ENCODE measurements around the gene PHACTR1.

PHACTR1 gene

DNA sequence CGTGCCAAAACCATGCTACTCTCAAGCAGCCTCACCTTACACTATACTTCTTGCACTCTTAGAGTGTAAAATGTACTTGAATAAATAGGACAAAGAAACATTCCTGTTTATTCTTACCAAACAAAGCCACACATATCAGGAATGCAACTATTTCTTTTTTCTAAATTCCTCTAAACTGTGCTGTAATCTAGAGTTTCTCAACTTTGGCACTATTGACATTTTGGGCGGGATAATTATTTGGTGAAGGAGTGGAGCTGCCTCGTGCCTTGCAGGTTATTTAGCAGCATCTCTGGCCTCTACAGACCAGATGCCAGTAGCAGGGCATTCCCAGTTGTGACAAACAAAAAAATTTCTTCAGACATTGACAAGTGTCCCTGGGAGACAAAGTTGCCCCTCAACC lies 86.9 kb downstream of the PHACTR1 start:
- no peak for DNase-seq (ENCODE audit: low spot score)

DNA sequence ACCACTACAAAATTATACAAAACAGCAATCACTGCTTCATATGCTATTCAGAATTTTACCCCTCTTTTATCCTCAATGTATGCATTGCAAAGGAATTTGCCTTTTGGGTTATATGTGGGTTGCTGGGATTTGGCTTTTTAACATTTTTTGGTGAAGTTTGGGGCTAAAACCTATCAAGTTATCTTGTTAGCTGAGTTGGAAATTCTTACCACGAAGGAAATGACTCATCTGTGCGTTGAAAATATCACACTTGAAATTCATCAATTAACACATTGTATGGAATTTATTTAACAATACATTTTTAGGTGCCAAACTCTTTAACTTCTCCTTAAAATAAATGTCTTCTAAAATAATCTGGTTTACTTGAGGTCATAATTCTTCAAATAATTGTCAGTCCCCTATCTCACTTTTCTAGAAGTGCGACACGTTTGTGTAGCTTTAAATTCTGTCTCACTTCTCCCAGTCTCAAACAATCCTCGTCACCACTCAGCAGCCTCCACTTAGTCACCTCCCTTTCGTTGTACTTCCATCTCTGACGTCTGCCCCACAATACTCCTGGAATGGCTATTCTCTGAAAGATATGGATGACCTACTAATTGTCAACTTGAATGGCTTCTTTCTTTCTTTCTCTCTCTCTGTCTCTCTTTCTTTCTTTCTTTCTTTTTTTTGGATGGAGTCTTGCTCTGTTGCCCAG lies 88.5 kb downstream of the PHACTR1 start:
- no peak for DNase-seq (ENCODE audit: low spot score)

DNA sequence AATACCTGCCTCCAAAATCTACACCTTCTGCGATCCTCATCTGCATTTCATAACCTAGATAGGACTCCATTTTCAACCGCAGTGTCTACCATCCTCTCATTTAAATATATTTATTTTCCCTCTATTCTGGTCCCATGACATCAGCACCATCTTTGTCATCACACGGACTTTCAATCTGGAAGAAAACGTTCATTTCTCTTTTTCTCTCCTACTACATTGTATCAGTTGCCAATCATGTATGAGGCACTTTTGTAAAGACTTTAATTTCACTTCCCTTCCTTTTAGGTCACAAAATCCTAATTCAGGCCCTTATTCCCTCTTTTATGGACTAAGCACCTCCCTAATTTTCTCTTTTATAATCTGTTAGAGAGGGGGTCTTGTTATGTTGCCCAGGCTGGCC lies 89.6 kb downstream of the PHACTR1 start:
- DNase-seq (ENCODE audit: low spot score) = no peak

DNA sequence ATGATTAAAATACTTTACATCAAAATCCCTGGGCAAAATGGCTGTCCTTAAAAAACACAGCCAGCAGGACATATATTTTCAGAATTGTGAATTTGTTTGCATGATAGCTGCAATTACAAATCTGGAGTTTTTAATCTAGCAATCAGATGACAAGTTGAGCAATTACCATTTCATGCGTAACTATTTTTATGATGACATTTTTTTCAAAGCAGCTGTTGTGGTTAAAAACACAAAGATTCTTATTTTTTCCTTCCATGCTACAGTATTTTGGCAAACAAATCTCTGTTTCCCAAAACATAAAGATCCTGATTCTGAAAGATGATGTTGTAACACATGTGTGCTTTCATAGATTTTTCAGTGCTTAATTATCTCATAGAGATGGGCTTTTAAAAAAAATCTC lies 90.2 kb downstream of the PHACTR1 start:
- DNase-seq (ENCODE audit: low spot score) = no peak

DNA sequence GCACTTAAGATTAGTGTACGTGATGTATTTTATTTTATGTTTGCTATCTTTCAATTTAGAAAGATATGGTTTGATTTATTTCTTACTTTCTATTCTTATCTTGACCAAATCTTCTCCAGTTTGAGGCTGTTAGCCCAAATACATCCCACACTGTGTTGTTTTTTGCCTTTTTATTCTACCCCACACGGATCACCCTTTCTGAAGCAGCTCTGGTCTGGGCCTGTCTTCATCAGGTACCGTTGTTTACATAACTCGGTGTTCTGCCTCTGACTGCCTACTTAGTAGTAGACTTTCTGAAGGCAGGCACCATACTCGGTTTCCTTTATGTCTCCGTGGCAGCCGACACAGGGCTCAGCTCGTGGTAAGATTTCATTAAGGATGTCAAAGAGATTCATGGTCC lies 95.0 kb downstream of the PHACTR1 start:
- no peak for DNase-seq (ENCODE audit: low spot score)

DNA sequence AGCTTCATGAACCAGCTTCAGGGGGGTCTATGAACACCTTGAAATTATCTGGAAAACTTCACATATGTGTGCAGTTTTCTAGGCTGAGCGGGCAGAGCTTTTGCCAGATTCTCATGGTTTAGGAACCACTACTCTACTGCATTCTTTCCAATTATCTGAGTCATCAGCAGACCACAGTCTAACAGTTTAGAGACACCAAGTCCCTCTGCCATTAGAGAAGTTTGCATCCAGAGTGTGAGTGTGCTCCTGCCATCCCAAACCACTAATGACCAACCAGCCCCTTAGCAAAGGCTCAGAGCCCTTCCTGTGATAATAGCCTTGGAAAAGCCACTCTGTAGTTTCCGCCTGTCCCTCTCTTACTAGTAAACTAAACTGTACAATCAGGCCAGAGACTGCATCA lies 96.8 kb downstream of the PHACTR1 start:
- no peak for DNase-seq (ENCODE audit: low spot score)

DNA sequence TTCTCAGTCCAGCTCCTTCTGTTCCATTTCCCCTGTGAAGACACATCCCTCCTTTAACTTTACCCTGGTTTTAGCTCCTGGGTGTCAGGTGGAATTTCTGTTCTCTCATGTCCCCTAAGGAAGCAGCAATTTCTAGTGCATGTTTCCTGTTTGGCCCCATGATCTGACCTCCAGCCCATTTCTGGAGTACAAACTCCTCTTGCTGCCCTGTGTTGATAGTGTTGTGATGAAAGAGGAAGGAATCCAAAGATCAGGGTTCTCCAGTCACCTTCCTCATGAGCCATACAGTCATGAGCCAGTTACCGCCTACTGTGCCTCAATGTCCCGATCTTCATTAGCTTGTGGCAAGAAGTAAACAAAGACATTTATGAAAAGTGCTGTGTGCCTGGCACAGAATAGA lies 97.4 kb downstream of the PHACTR1 start:
- DNase-seq (ENCODE audit: low spot score) = no peak

DNA sequence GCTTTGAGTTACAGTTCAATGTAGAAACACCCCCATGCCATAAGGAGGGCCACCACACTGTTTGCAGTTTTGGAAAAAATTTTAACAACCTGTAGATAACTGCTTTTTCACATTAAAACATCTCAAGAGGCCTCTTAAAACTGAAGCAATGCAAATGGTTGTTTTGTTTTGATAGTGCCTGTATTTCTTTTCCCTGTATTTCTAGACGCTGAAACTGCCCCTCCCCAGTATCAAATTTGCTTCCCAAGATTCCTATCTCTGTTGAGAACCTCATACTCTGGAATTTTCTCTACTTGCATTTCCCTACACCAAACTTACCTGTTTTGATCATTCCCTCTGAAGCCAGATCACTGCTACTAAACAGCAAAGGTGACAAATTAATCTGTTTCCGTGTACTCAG lies 98.5 kb downstream of the PHACTR1 start:
- DNase-seq (ENCODE audit: low spot score) = no peak

DNA sequence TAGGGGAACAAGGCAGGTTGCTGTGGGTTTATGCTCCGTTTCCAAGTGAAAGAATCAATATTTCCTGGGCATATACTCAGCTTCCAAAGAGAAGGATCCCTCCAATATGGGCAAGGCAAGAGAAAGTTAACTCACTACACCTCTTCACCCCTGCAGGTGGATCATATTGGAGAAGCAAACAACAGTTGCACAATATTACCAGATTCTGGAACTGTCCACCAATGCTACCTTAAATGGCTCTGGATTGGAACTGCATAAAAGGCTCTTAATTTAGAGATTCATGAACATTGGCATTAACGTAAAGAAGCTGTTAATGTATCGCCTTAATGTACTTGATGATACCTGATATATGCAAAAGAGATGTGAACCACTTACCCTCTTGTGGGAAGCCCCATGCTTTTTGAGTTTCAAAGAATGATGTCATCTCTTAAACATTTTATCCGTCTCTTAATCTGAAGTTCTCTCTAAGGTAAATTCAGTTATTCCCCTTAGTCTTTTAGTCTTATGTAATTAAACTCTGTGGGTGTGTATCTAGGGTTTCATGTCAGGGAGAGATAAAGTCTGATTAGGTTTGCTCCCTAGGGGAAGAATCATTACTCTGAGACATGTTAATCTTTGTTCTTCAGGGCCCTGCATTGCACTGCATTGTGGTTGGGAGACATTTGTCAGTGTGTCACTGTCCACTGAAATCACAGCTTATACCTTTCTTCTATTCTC lies 99.5 kb downstream of the PHACTR1 start:
- no peak for DNase-seq (ENCODE audit: low spot score)

DNA sequence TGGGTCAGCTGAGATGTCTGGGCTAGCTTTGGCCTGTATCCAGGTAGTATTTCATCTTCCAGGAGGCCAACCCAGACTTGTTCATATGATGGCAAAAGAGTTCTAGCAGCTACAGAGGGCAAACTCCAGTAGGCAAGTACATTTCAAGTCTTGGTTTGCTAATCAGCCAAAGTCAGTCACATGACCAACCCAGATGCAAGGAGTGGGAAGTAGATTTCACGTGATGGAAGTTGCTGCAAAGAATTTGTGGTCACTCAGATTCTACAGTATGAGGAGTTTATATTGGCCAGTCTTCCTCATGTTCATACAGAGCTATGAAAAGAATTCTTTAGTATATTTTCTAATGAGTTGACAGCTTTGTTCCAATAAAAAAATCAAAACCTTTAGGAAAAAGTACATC lies 101.8 kb downstream of the PHACTR1 start:
- DNase-seq (ENCODE audit: low spot score) = no peak

DNA sequence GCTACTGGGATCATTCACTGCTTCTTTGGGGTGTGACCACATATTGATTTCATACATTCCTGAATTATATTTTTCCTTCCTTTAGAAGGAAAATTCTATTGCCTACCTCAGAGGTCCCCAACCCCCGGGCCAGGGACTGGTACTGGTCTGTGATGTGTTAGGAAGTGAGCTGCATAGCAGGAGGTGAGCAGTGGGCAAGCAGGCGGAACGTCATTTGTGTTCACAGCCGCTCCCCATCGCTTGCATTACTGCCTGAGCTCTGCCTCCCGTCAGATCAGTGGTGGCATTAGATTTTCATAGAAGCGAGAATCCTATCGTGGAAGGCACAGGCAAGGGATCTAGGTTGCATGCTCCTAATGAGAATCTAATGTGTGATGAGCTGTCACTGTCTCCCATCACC lies 107.3 kb downstream of the PHACTR1 start:
- DNase-seq (ENCODE audit: low spot score) = no peak

DNA sequence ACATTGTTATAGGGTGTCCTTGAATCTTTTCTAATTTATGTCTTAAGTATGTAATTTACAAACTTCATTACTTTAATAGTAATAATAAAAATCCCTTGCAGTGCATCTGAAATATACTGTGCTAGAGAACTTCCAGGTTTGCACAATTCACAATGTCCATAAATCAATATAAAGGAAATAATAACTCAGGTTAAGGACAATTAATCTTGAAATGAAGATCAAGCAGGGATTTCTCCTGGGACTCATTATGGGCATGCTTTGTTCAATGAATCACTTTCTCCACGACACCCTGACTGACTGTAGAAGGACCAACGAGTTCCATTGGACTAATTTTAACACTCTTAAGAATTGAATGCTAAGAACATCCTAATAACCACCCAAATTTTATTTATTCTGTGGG lies 110.0 kb downstream of the PHACTR1 start:
- DNase-seq (ENCODE audit: low spot score) = no peak

DNA sequence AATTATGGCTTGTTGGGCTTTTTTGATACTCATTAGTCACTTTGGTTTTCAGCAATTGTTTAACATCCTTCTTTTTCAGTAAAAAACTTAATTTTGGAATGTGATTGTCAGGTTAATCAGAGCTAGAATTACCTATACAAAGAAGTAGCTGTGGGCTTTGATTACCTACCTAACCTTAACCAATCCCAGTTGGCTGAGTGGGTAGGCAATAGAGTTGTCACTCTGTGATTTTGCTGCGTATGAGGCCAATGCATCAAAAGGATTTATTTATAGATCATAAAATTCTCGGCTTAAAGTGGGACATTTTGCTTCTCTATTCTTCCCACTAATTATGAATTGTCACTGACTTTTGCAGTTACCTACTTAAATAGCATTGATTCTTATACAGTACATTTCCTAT lies 111.4 kb downstream of the PHACTR1 start:
- no peak for DNase-seq (ENCODE audit: low spot score)

DNA sequence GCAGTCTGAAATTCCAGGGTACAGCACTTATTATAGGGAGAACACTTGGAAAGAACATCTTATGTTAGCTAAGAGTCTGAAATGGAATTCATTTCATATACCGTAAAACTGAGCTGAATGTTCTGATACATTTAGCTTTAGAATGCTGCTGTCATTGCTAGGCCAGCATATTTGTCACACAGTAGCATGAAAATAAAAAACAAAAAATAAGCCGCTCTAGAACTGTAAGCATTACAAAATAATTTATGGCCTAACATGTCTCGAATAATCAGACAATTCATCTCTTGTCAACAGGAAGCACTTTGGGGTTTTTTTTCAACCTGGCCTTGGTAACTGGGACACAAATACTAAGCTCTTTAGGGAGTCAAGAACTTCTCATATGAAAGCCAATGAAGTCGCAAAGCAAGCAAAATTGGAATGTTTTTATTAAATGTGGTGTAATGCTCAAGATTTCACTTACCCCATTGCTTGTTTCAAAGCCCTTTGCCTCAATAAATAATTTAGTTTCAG lies 115.7 kb downstream of the PHACTR1 start:
- no peak for DNase-seq (ENCODE audit: low spot score)

DNA sequence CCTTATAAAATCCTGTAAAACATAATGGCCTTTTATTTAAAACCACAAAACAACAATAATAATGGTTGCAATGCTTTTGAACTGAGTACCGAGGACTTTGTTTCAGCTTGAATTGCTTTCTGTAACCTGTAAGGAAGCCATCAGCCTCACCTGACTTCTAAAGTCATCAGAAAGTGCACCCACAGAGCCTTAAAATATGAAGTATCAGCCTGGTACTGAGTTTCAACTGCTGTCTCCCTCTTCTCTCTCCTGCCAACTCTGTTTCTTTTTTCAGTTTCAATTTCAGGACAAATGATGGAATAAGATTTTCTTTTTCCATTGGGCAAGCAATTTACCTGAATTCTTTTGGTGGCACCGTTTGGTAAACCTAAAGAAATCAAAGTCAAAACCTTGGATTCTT lies 119.4 kb downstream of the PHACTR1 start:
- DNase-seq (ENCODE audit: low spot score) = no peak

DNA sequence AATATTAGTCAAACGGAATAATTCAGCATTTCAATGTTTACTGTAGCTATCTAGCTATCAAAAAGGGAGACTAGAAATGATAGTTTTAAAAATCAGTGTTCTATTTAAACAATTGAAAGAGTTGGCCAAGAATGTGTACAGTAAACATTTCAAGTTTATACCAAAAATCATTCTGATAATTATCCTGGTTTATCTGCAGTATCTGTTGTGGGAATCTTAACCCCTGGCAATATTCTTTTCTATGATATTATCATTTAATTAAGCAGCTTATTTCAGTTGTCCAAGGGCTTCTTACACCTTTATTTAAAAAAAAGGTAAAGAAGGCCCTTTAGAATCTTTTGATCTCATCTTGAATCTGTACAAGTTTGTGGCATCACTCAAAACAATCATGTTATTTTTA lies 125.1 kb downstream of the PHACTR1 start:
- no peak for DNase-seq (ENCODE audit: low spot score)

DNA sequence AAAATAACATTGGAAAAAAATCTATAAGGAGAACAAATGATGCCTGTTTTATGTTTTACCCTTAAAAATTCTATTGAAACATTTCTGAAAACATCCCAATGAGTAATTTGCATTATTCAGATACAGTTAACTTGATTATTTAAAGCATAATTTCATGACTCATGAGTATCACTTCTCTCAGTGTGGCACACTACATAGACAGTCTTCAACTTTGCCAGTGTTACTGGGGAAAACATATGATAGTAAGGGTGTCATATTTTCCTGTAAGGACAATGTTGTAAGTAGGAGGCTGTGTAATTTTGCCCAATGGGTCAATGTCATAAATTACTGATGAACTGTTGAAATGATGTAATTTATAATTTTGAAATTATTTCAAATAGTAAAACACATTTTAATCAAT lies 125.5 kb downstream of the PHACTR1 start:
- DNase-seq (ENCODE audit: low spot score) = no peak

DNA sequence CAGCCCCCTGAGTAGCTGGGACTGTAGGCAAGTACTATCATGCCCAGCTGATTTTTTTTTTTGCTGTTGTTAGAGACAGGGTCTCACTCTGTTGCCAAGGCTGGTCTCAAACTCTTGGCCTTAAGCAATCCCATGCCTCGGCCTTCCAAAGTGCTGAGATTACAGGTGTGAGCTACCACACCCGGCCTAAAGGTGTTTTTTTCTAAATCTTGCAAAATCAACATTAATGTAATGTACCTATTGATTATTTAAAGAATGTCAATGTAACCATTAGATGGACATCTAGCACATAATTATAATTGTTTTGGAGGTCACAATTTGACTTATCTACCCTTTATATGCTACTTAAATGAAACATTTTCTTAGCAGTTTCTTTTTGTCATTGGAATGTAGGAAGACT lies 126.1 kb downstream of the PHACTR1 start:
- no peak for DNase-seq (ENCODE audit: low spot score)

DNA sequence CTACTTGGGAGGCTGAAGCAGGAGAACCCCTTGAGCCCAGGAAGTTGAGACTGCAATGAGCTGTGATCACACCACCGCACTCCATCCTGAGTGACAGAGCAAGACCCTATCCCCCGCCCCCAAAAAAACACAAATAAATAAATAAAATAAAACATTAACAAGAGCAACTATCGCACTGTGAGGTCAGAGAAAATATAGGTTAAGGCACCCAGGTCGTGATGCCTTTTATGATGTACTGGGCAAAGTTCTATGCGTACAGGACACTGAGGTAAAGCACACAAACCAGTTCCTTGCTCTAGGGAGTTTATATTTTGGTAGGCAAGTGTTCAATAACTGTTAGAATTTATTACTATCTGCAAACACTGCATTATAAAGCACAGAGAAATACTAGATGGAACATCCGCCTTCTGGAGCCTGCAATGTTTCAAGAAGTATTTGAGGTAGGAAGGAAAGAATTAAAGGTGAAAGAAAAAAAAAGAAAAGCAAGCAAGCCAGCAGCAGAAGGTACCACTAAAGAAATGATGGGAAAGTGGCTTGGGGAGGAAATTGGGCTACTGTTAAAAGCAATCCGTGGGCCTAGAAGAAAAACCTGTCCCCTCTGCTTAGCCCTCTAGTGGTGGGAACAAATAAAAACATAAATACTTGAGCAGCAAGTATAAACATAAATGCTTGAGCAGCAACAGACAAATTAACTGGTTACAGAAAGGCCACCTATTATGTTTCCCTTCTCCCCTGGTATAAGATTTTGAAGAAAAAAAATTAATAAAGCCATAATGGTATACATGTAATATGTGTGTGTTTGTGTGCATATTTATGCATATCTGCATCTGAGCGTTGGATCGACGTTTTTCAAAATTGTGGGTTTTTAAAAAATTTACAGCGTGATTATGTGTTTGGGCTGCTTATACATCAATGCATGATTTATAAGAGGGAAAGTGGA lies 128.0 kb downstream of the PHACTR1 start:
- no peak for DNase-seq (ENCODE audit: low spot score)

DNA sequence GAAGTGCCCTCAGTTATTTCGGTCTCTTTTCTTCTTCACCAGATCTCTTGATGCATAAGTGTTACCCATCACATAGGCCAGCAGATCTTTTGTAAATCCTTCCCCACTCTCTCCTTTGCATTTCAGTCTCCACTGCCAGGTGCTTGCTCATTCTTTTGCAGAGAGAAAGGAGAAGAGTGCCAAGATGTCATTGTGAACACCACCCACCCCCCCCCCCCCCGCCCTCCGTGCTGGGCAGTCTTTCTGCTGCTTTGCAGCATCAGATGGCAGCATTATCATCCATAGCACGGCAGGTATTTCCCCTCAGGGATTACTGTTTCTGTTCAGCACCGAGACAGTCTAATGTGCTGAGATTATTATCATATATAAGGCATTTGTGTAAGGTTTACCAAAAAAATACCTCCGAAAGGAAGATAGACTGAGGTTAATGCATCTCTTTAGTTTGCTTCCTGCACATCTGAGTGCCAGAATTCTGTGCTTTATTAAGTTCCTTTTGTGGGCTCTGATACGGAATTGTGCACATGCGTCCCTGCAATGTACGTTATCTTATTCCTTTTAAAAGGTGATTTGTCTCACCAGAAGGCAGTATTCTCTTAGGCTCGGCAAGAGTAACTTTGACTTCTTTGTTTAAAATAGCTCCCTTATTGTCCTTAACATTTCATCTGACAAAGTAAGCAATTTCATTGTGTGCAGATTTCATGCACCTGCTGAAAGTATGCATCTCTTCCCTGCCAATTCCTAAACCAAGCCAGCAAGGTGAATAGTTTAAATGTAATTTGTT lies 128.8 kb downstream of the PHACTR1 start:
- no peak for DNase-seq (ENCODE audit: low spot score)

DNA sequence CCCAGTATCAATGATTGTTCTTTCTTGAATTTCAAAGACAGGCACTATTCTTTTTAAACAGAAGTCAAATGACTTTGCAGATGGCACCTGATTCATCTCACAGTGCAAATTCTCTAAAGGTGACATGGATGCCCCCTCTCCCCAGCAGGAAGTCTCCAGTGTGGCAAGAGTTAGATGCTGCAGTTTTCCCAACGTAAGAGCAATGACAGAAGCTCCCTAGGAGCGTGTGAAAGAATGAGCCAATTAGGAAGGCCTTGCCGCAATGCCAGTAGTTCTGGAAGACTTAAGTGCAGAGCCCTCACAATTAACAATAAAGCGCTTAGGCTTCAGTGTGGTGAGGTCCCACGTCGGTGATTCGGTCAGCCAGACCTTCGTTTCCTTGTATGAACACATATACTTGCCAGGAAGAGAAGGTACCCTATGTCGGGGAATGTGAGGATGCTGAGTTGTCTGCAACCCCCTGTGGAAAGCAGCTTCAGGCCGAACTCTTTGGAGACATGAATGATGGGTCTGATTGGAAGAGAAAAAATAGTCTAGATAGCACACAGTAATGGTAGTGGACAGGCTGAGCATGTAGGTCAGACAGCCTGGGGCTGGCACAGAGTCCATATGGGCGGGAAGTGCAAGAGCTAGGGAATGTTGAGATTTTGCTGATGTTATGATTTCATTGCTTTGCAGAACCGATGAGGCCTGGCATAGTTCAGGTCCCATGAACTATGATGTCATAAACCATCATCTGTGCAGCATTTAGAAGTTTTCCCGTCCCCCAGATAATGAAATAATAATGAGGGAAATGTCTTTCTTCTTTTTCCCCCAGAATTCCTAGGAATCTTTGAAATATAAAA lies 132.6 kb downstream of the PHACTR1 start:
- DNase-seq (ENCODE audit: low spot score) = no peak

Data from CD4-positive, alpha-beta T cell treated with Interleukin-15 for 4 hours (primary cell).